CD4-positive, alpha-beta T cell treated with Interferon gamma for 1 hour (primary cell): ENCODE data around the gene LCP1.
A peak's percentile ranks its signal among the peaks of the same experiment; 100 is the strongest.
"Not testable (repeated sequence)": the region's sequence is repeated elsewhere in the genome, so short reads cannot be mapped to it uniquely, and the experiment has no call there.

Experiments used
- DNase-seq: peaks from one replicate; pipeline ENCODE4 v3.0.0-alpha.2; 2020

Gene LCP1

GRCh38 chr13:46181840-46182490 is at the start of gene LCP1:
TSS of gene LCP1 (minus strand) at chr13:46182177. CDS start at chr13:46159662, 22,515 bp downstream.
- peak; percentile 87 for DNase-seq

- DNase-seq, result no peak
These were observed 47.3 kb upstream of the LCP1 start for GRCh38 chr13:46229251-46229650.

GRCh38 chr13:46220234-46220633 is 38.3 kb upstream of the LCP1 start:
- DNase-seq, result not testable (repeated sequence)

- not testable (repeated sequence) for DNase-seq
These were observed 32.8 kb upstream of the LCP1 start for GRCh38 chr13:46214741-46215140.

GRCh38 chr13:46213242-46213641 is 31.3 kb upstream of the LCP1 start:
- DNase-seq, result no peak

- DNase-seq, result peak; percentile 83
These were observed 29.7 kb upstream of the LCP1 start, which contains the start of gene LRRC63 for GRCh38 chr13:46211483-46212351. TSS of gene LRRC63 (plus strand) at chr13:46211928. CDS start at chr13:46213035, 1,107 bp downstream.

GRCh38 chr13:46211116-46211482 is 29.1 kb upstream of the LCP1 start:
- DNase-seq, result peak; percentile 47

GRCh38 chr13:46210362-46211083 is 28.5 kb upstream of the LCP1 start:
- no peak for DNase-seq

GRCh38 chr13:46207828-46208227 is 25.9 kb upstream of the LCP1 start:
- DNase-seq, result no peak

- DNase-seq, result no peak
These were observed 24.2 kb upstream of the LCP1 start for GRCh38 chr13:46206143-46206542.

GRCh38 chr13:46202966-46203365 is 21.0 kb upstream of the LCP1 start:
- DNase-seq, result no peak

GRCh38 chr13:46202188-46202795 is 20.3 kb upstream of the LCP1 start:
- DNase-seq, result no peak

- no peak for DNase-seq
These were observed 16.8 kb upstream of the LCP1 start for GRCh38 chr13:46198696-46199193.

GRCh38 chr13:46197299-46198048 is 15.5 kb upstream of the LCP1 start:
- DNase-seq, result no peak

GRCh38 chr13:46195016-46195415 is 13.0 kb upstream of the LCP1 start:
- no peak for DNase-seq

- DNase-seq, result no peak
These were observed 10.4 kb upstream of the LCP1 start for GRCh38 chr13:46192412-46192811.

- no peak for DNase-seq
These were observed 3.7 kb upstream of the LCP1 start for GRCh38 chr13:46185634-46186033.

GRCh38 chr13:46184277-46184699 is 2.3 kb upstream of the LCP1 start:
- DNase-seq, result peak; percentile 70

- DNase-seq, result no peak
These were observed 1.3 kb upstream of the LCP1 start for GRCh38 chr13:46183018-46183946.

- DNase-seq, result no peak
These were observed 507 bp upstream of the LCP1 start for GRCh38 chr13:46182491-46182877.

GRCh38 chr13:46181377-46181839 is 569 bp downstream of the LCP1 start:
- no peak for DNase-seq
